Measurements from ENCODE around the gene CTCF.

Gene CTCF

DNA sequence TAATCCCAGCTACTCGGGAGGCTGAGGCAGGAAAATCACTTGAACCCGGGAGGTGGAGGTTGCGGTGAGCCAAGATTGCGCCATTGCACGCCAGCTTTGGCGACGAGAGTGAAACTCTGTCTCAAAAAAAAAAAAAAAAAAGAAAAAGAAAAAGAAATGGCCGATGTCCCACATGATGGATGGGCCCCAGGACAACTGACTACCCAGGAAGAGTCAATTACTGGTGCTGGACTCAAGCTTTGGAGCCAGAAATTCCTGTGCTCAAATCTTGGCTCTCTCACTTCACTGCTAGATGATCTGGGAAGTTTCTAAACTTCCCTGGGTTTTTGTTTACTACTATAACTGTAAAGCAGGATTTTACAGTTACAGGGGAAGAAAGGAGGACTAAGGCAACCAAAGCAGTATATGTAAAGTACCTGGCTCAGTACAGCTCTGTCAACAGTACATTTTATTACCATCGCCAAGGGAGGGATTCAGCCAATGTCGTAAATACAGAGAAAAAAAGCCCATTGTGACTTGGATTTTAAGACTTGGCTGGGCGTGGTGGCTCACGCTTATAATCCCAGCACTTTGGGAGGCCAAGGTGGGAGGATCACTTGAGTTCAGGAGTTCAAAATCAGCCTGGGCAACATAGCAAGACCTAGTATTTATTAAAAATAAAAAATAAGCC lies 116.2 kb downstream of the CTCF start:
- no peak for DNase-seq (ENCODE audit: low read depth, low spot score)

DNA sequence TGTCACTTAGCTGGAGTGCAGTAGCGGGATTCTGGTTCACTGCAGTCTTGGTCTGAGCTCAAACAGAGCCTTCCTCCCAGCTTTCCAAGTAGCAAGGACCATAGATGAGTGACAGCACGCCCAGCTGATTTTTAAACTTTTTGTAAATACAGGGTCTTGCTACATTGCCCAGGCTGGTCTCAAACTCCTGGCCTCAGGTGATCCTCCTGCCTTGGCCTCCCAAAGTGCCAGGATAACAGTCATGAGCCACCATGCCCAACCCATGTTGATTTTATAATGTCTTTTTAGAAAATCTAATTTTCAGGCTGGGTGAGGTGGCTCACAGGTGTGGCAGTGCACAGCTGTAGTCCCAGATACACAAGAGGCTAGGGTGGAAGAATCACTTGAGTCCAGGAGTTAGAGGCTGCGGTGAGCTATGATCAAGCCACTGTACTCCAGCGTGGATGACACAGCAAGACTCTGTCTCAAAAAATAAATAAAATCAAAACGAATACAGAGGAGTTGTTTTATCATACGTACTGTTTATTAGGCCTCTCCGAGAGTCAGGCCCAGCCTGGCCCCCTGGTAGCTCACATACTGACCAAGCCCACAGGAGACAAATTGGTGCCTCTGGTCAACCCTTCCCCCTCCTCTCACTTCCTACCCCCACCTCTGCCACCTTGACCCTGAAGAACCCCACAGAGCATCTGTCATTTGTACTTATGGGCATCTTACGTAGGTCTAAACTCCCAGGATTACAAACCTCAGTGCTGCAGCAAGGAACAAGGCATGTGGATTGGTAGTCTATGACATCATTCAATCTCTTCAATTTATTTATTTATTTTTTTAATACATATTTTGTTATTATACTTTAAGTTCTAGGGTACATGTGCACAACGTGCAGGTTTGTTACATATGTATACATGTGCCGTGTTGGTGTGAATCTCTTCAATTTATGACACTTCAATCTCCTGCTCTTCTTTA lies 117.9 kb downstream of the CTCF start:
- DNase-seq (ENCODE audit: low read depth, low spot score): no peak

DNA sequence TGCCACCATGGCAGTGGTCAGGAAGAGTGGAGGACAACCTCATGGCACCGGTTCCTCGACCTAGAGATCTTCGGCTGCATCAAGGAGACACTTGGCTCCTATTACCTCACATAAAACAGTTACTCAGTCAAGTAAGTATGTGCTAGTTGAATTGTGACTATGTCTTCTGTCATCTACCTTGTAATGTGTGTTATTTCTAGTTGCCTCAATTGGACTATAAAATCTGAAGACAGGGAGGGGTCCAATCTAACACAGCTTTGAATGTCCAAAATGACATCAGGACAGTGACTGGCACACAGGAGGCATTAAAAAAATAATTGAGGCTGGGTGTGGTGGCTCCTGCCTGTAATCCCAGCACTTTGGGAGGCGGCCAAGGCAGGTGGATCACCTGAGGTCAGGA lies 121.4 kb downstream of the CTCF start:
- no peak for DNase-seq (ENCODE audit: low read depth, low spot score)

DNA sequence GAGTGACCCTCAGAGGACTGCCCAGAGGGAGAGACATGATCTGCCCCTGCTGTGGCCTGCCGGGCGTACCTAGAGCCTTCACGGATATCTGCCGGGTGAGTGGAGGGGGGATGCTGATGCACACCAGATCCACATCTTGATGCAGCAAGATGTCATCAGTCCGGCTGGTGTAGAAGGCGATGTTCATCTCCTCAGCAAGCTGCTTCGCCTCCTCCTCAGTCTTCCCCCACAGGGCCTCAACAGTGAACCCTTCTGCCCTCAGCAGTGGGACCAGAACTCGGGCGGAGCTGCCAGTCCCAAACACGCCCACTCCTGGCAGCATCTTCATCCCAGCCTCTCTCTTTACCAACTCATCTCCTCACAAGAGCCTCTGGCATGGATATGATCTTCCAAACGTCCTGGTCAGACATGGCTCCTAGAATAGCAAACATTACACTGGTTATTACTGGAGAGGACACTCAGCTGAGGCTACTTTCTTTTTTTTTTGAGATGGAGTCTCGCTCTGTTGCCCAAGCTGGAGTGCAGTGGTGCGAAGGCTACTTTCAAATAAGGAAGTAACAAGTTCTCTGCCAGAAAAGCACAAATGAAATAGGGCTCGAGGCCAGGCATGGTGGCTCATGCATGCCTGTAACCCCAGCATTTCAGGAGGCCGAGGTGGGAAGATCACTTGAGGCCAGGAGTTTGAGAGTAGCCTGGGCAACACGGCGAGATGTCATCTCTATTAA lies 123.2 kb downstream of the CTCF start:
- no peak for DNase-seq (ENCODE audit: low read depth, low spot score)
